ENCODE measurements around the gene SUSD4. TPM values are rescaled to one million over a fixed set of nuclear protein-coding genes. Genes with fewer than 3 reads are reported as not detected.

Gene SUSD4
- total and polyA plus RNA-seq, 2 of the 8 experiments (the other 6 are each of a cell fraction or from before 2014, with no cell fraction given), result 3.9 to 5.2 TPM

- DNase-seq (ENCODE audit: low read depth in 1 of 2, low spot score in 2 of 2) (no peak), FAIRE-seq (no peak)
- Histone ChIP-seq H3K23ac (ENCODE audit: insufficient read length) (no peak overlapping the region), H4K91ac (replicated peaks; ENCODE audit: insufficient read length, low read length) (no peak overlapping the region), H3K14ac (ENCODE audit: insufficient read length) (no peak overlapping the region), H4K5ac (ENCODE audit: insufficient read length, low read depth, low read length) (no peak overlapping the region), H4K8ac (ENCODE audit: extremely low read depth, insufficient read depth, low read length) (no peak overlapping the region), H4K20me1 (replicated peaks in 1 of 2; ENCODE audit: control insufficient read depth in 1 of 2, insufficient read depth in 2 of 2, low read length in 2 of 2) (no peaks in the 10 kb centered on the region), H3K79me1 (ENCODE audit: low read depth, low read length) (no peaks in the 10 kb centered on the region), H3K9ac (replicated peaks in 1 of 4; ENCODE audit: extremely low read depth in 1 of 4, low read depth in 3 of 4, low read length in 3 of 4) (no peak overlapping the region), H3K9me3 (ENCODE audit: insufficient read depth in 2 of 2, low read depth in 1 of 2, low read length in 1 of 2) (no peaks in the 10 kb centered on the region), H2BK12ac (ENCODE audit: low read depth, low read length) (no peak overlapping the region), H3K23me2 (ENCODE audit: low read depth, low read length) (no peaks in the 10 kb centered on the region), H3K4ac (replicated peaks; ENCODE audit: insufficient read length, low read depth, low read length) (no peak overlapping the region), H2BK15ac (ENCODE audit: low read length) (no peak overlapping the region), H2BK5ac (ENCODE audit: low read depth, low read length) (no peak overlapping the region), H2AK5ac (ENCODE audit: low read depth, low read length) (no peak overlapping the region), H3K79me2 (ENCODE audit: control insufficient read depth in 1 of 2, insufficient read depth in 2 of 2, low read length in 2 of 2) (no peaks in the 10 kb centered on the region), H3K27me3 (replicated peaks in 1 of 4; ENCODE audit: control insufficient read depth in 3 of 4, extremely low read depth in 1 of 4, insufficient read depth in 3 of 4, low read length in 3 of 4) (no peaks in the 10 kb centered on the region), H3K36me3 (ENCODE audit: control insufficient read depth in 2 of 4, insufficient read depth in 4 of 4, low read length in 3 of 4) (no peaks in the 10 kb centered on the region), H3K4me3 (ENCODE audit: extremely low read depth in 1 of 4, insufficient read depth in 2 of 4, low read depth in 3 of 4, low read length in 4 of 4) (no peak overlapping the region), H2AFZ (ENCODE audit: low read length) (no peak overlapping the region), H2BK120ac (replicated peaks; ENCODE audit: low read depth, low read length) (no peak overlapping the region), H3K4me2 (ENCODE audit: insufficient read depth in 1 of 2, low read depth in 2 of 2, low read length in 2 of 2) (no peak overlapping the region), H3K4me1 (replicated peaks in 1 of 4; ENCODE audit: control insufficient read depth in 3 of 4, insufficient read depth in 4 of 4, low read length in 3 of 4) (peaks cover 2 to 9% (median 6%) of the 10 kb centered on the region in 4 experiments; a peak in 5 of 7 replicates), H2BK20ac (ENCODE audit: low read length) (no peak overlapping the region), H3K18ac (ENCODE audit: extremely low read depth, low read length) (no peak overlapping the region), H3K56ac (replicated peaks; ENCODE audit: insufficient read length, low read depth, low read length) (no peak overlapping the region), H3K27ac (ENCODE audit: low read depth, low read length) (no peak overlapping the region)
- POLR2A ChIA-PET (ENCODE audit: partially characterized antibody), result no interaction called here
- CTCF ChIA-PET (ENCODE audit: partially characterized antibody), result interaction anchor here (0.6 to 1.0 kb wide), 2 partner anchors 171 to 351 kb away, joined by 3 read pairs; no protein-coding TSS in a partner anchor
- WGBS, 2 experiments (ENCODE audit: extremely low coverage in 1 of 2, insufficient coverage in 1 of 2, insufficient read length in 1 of 2, insufficient replicate concordance in 2 of 2, low coverage in 1 of 2, low lambda C conversion rate in 2 of 2, missing lambda C conversion rate in 1 of 2), result 92% methylated on average over 2 of the region's 2 CpGs; no CpG with 5 or more reads in 1 of the 2 experiments
- no peak for TF ChIP-seq SUZ12 (IDR thresholded peaks at IDR 0.05; ENCODE audit: low read length)
- no peak for TF ChIP-seq PHF8 (conservative IDR thresholded peaks at IDR 0.05; ENCODE audit: low read depth, low read length)
- no peak for TF ChIP-seq RBBP5 (IDR thresholded peaks at IDR 0.05; ENCODE audit: borderline replicate concordance, low read depth, low read length)
- TF ChIP-seq CEBPB (IDR thresholded peaks at IDR 0.05; ENCODE audit: low read depth, low read length), result no peak
- no peak for TF ChIP-seq GTF2F1 (IDR thresholded peaks at IDR 0.05; ENCODE audit: borderline replicate concordance, low read depth, low read length)
- TF ChIP-seq KDM4A (IDR thresholded peaks at IDR 0.05; ENCODE audit: low read depth, low read length, severe bottlenecking), result no peak
- no peak for TF ChIP-seq CBX5 (IDR thresholded peaks at IDR 0.05; ENCODE audit: low read depth, low read length)
- TF ChIP-seq SP1 (IDR thresholded peaks at IDR 0.05; ENCODE audit: low read depth, low read length), result no peak
- TF ChIP-seq E2F6 (IDR thresholded peaks at IDR 0.05), result no peak
- no peak for TF ChIP-seq HDAC6 (IDR thresholded peaks at IDR 0.05; ENCODE audit: low read depth, low read length)
- TF ChIP-seq HDAC2 (IDR thresholded peaks at IDR 0.05; ENCODE audit: borderline replicate concordance in 1 of 2, low read depth in 2 of 2, low read length in 2 of 2), result no peak
- no peak for TF ChIP-seq JUN (IDR thresholded peaks at IDR 0.05; ENCODE audit: low read depth, low read length)
- TF ChIP-seq SRF (IDR thresholded peaks at IDR 0.05; ENCODE audit: low read depth, low read length), result no peak
Observed at GRCh38 chr1:223315665-223316064, 48.3 kb downstream of the SUSD4 start.

Measured in H1 (cell line).